Lung (tissue), 12 donors: ENCODE results near the gene CELSR1. TPM values are rescaled to one million over a fixed set of nuclear protein-coding genes. Genes with fewer than 3 reads are reported as not detected.

Experiments
- ATAC-seq: fragments of 200-7000 bp; cut with Tn5 transposase; one replicate; pipeline ENCODE4 v1.9.1; 2020; ENCODE audit warnings: moderate number of reproducible peaks; ENCODE audit not compliant: insufficient read depth, low FRiP score
- DNase-seq, 3 donors: peaks; one replicate each; pipeline ENCODE4 v3.0.0-alpha.2; 2013 to 2017
- H3K27ac ChIP-seq, 2 donors: one replicate each; pipeline ENCODE4 v1.5.1; 2013; ENCODE audit warnings: mild to moderate bottlenecking in 2 of 2, moderate library complexity in 2 of 2, control low read depth in 1 of 2, inconsistent platforms in 1 of 2, low read depth in 1 of 2, low read length in 1 of 2
- H3K27me3 ChIP-seq, 3 donors: one replicate each; pipeline ENCODE4 v1.5.1; 2013; ENCODE audit warnings: low read length in 2 of 3; ENCODE audit not compliant: control insufficient read depth in 3 of 3, insufficient read depth in 3 of 3
- H3K36me3 ChIP-seq, 4 donors: one replicate each; pipeline ENCODE4 v1.5.1; 2013; ENCODE audit warnings: low read length in 4 of 4, mild to moderate bottlenecking in 1 of 4, moderate library complexity in 1 of 4; ENCODE audit not compliant: control insufficient read depth in 4 of 4, insufficient read depth in 4 of 4
- H3K4me1 ChIP-seq, 5 donors: one replicate each; pipeline ENCODE4 v1.5.1; 2013; ENCODE audit warnings: low read length in 5 of 5, mild to moderate bottlenecking in 2 of 5, moderate library complexity in 1 of 5; ENCODE audit not compliant: control insufficient read depth in 5 of 5, insufficient read depth in 5 of 5
- H3K4me3 ChIP-seq: one replicate; pipeline ENCODE4 v1.5.1; 2013; ENCODE audit warnings: mild to moderate bottlenecking, control low read depth, moderate library complexity
- H3K9ac ChIP-seq, 2 donors: one replicate each; pipeline ENCODE4 v1.5.1; 2013; ENCODE audit warnings: low read length in 2 of 2, control low read depth in 1 of 2; ENCODE audit not compliant: insufficient read depth in 1 of 2
- H3K9me3 ChIP-seq, 4 donors: one replicate each; pipeline ENCODE4 v1.5.1; 2013; ENCODE audit warnings: low read length in 3 of 4, mild to moderate bottlenecking in 1 of 4, moderate library complexity in 1 of 4; ENCODE audit not compliant: control insufficient read depth in 4 of 4, insufficient read depth in 3 of 4
- CTCF ChIP-seq: IDR thresholded peaks from 2 replicates; pipeline ENCODE4 v1.5.1; 2012; ENCODE audit warnings: mild to moderate bottlenecking; ENCODE audit errors: control extremely low read depth, extremely low read depth
- WGBS, 2 donors: extraction: QIAGEN DNeasy Blood & Tissue Kit; methylation state at CpG; one replicate each; pipeline ENCODE4 v1.1.7; 2013; 5-methylcytosine and 5-hydroxymethylcytosine counted together
- polyA plus RNA-seq, 2 donors: library from polyadenylated mRNA; stranded (reverse); fragments of 200-250 nt; gene quantifications; one replicate each; pipeline ENCODE4 v1.2.1, GENCODE V29; 2013
- total RNA-seq, 2 donors: library from RNA; depleted of rRNA in 1 of 2; stranded (reverse); fragments of >200 nt in 1 of 2; gene quantifications; one replicate each; pipeline ENCODE4 v1.2.1, GENCODE V29; 2014 to 2021
- donor health status: control.
- donor health status: control.
- donor health status: Bipolar disorder and iron deficiency.
- donor health status: healthy.
- donor health status: DM: yes; HTN: yes; CAD: no.

The CELSR1 gene
- total and polyA plus RNA-seq, 4 donors = 14.0 to 65.9 (median 32.7) TPM

GRCh38 chr22:46444390-46444854 is 93.0 kb downstream of the CELSR1 start:
- ATAC-seq (no peak), DNase-seq (no peak)
- no peaks in the 10 kb centered on the region for H3K9me3 ChIP-seq
- H3K36me3 ChIP-seq = peaks cover 0 to 3% (median 0%) of the 10 kb centered on the region in 4 donors
- H3K9ac ChIP-seq = no peak overlapping the region
- no peak overlapping the region for H3K4me3 ChIP-seq
- H3K27ac ChIP-seq = peak overlapping the region in 1 of 2 donors; percentile 87
- no peak for TF ChIP-seq CTCF
- WGBS, 2 donors = 66 to 80% methylated on average over 10 of the region's 10 CpGs
- H3K4me1 ChIP-seq = peaks cover 0 to 43% (median 0%) of the 10 kb centered on the region in 5 donors
- no peaks in the 10 kb centered on the region for H3K27me3 ChIP-seq

- no peak overlapping the region for H3K4me3 ChIP-seq
- peaks cover 0 to 38% (median 0%) of the 10 kb centered on the region in 5 donors for H3K4me1 ChIP-seq
- peak overlapping the region in 1 of 2 donors; percentile 87 for H3K27ac ChIP-seq
- WGBS, 2 donors = 69 to 87% methylated on average over 15 of the region's 15 CpGs
- H3K27me3 ChIP-seq = no peaks in the 10 kb centered on the region
- peak; percentile 51 for ATAC-seq
- H3K9me3 ChIP-seq = no peaks in the 10 kb centered on the region
- H3K36me3 ChIP-seq = peaks cover 0 to 3% (median 0%) of the 10 kb centered on the region in 4 donors
- H3K9ac ChIP-seq = no peak overlapping the region
- TF ChIP-seq CTCF = no peak
- peak; percentile 47 to 55 (median 54) for DNase-seq
Measured at GRCh38 chr22:46443850-46444389, 93.5 kb downstream of the CELSR1 start.

- no peaks in the 10 kb centered on the region for H3K9me3 ChIP-seq
- peak overlapping the region in 1 of 2 donors; percentile 78 for H3K27ac ChIP-seq
- no peaks in the 10 kb centered on the region for H3K27me3 ChIP-seq
- ATAC-seq = no peak
- H3K36me3 ChIP-seq = peaks cover 0 to 3% (median 0%) of the 10 kb centered on the region in 4 donors
- no peak for DNase-seq
- H3K9ac ChIP-seq = no peak overlapping the region
- H3K4me1 ChIP-seq = peaks cover 0 to 48% (median 4%) of the 10 kb centered on the region in 5 donors
- WGBS, 2 donors = 86 to 91% methylated on average over 13 to 14 of the region's 14 CpGs
- no peak overlapping the region for H3K4me3 ChIP-seq
- no peak for TF ChIP-seq CTCF
Measured at GRCh38 chr22:46442217-46442853, 95.1 kb downstream of the CELSR1 start.
